Measurements from ENCODE around the gene CYP27C1.
"Not testable (repeated sequence)": the region's sequence is repeated elsewhere in the genome, so short reads cannot be mapped to it uniquely, and the experiment has no call there.

Gene CYP27C1, protein sequence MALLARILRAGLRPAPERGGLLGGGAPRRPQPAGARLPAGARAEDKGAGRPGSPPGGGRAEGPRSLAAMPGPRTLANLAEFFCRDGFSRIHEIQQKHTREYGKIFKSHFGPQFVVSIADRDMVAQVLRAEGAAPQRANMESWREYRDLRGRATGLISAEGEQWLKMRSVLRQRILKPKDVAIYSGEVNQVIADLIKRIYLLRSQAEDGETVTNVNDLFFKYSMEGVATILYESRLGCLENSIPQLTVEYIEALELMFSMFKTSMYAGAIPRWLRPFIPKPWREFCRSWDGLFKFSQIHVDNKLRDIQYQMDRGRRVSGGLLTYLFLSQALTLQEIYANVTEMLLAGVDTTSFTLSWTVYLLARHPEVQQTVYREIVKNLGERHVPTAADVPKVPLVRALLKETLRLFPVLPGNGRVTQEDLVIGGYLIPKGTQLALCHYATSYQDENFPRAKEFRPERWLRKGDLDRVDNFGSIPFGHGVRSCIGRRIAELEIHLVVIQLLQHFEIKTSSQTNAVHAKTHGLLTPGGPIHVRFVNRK

DNA sequence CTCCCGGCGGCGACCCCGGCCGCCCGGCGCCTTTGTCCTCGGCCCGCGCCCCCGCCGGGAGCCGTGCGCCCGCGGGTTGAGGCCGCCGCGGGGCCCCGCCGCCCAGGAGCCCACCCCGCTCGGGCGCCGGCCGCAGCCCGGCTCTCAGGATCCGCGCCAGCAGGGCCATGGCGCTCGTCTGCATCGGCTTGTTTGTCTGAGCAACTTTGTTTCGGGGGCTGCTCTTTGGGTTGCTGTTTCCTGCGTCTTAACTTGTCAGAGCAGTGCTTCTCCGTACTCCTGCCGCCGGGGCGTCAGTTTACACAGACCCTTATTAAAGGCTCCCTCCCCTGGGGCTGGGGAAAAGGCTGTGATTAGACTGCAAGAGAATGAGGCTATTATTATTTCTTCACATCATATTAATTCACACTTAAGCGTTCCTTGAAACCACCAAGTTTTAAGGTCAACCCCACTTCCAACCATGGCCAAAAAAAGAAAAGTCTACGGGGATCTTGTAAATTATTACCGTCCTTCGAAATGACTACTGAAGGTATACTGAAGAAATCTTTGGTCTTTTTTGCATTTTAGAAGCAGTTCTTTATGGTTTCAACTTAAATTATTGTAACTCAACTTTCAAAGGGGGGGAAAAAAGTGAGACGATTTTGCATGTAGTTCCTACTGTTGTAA is at the start of gene CYP27C1:
Gene CYP27C1, minus strand, starts transcription at position 198 of the 666 bp plus-strand sequence. Its CDS starts 29 bp downstream, at position 169.
- Histone ChIP-seq H3K36me3 (ENCODE audit: control insufficient read depth in 2 of 2, insufficient read depth in 2 of 2, low read length in 2 of 2) (no peaks in the 10 kb centered on the region), H3K27ac (ENCODE audit: low read depth in 2 of 2, low read length in 2 of 2) (no peak within 1 kb of the TSS), H3K27me3 (ENCODE audit: control insufficient read depth in 2 of 2, insufficient read depth in 2 of 2, low read length in 2 of 2) (peaks cover 31 to 47% of the 10 kb centered on the region in 2 donors), H3K9ac (ENCODE audit: low read depth in 1 of 2, low read length in 2 of 2) (no peak within 1 kb of the TSS), H3K4me1 (ENCODE audit: control insufficient read depth in 2 of 2, insufficient read depth in 2 of 2, low read length in 2 of 2) (peaks cover 3 to 9% of the 10 kb centered on the region in 2 donors), H3K9me3 (ENCODE audit: control insufficient read depth in 2 of 2, low read length in 2 of 2) (peaks cover 0 to 2% of the 10 kb centered on the region in 2 donors), H3K4me3 (ENCODE audit: low read length in 2 of 2) (peak within 1 kb of the TSS; percentile 43 to 52)

DNA sequence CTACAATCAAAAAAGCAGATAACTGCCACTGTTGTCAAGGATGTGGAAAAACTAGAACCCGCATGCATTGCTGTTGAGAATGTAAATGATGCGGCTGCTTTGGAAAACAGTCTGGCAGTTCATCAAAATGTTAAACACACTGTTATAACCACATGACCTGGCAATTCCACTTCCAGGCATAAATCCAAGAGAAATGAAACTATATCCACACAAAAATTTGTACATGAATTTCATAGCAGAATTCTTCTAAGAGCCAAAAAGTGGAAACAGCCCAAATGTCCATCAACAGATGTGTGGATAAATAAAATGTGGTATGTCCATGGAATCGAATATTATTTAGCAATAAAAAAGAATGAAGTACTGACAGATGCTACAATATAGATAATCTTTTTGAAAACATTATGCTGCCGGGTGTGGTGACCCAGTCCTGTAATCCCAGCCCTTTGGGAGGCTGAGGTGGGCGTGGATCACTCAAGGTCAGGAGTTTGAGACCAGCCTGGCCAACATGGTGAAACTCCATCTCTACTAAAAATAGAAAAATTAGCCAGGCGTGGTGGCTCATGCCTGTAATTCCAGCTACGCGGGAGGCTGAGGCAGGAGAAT is 41.8 kb upstream of the CYP27C1 start:
- Histone ChIP-seq H3K9ac (ENCODE audit: low read depth in 1 of 2, low read length in 2 of 2) (no peak overlapping the region), H3K4me1 (ENCODE audit: control insufficient read depth in 2 of 2, insufficient read depth in 2 of 2, low read length in 2 of 2) (no peaks in the 10 kb centered on the region), H3K27me3 (ENCODE audit: control insufficient read depth in 2 of 2, insufficient read depth in 2 of 2, low read length in 2 of 2) (no peaks in the 10 kb centered on the region), H3K4me3 (ENCODE audit: low read length in 2 of 2) (no peak overlapping the region), H3K36me3 (ENCODE audit: control insufficient read depth in 2 of 2, insufficient read depth in 2 of 2, low read length in 2 of 2) (peaks cover 43% of the 10 kb centered on the region in 2 donors), H3K27ac (ENCODE audit: low read depth in 2 of 2, low read length in 2 of 2) (no peak overlapping the region), H3K9me3 (ENCODE audit: control insufficient read depth in 2 of 2, low read length in 2 of 2) (no peaks in the 10 kb centered on the region)

DNA sequence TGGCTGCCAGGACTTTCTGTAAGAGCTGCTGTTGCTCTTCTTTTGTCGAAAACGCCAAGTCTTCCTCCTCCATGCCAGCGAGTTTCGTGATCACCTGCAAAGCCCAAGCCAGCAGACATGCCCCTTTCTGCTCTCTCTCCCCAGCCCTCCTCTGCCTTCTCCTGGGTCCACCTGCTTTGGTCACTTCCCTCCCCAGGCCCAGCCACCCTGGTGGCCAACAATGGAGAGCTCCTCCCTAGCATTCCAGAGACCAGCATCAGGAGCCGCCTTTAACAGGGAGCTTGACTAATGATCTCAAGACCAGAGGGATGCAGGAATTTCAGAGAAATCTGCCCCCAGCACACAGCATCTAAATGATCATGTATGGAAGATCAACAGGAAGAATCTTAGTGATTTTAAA is 39.3 kb upstream of the CYP27C1 start:
- H3K4me3 ChIP-seq (ENCODE audit: low read length in 2 of 2): no peak overlapping the region
- H3K27me3 ChIP-seq (ENCODE audit: control insufficient read depth in 2 of 2, insufficient read depth in 2 of 2, low read length in 2 of 2): no peaks in the 10 kb centered on the region
- peaks cover 45 to 52% of the 10 kb centered on the region in 2 donors for H3K36me3 ChIP-seq (ENCODE audit: control insufficient read depth in 2 of 2, insufficient read depth in 2 of 2, low read length in 2 of 2)
- H3K9ac ChIP-seq (ENCODE audit: low read depth in 1 of 2, low read length in 2 of 2): no peak overlapping the region
- no peak overlapping the region for H3K27ac ChIP-seq (ENCODE audit: low read depth in 2 of 2, low read length in 2 of 2)
- no peaks in the 10 kb centered on the region for H3K9me3 ChIP-seq (ENCODE audit: control insufficient read depth in 2 of 2, low read length in 2 of 2)
- no peaks in the 10 kb centered on the region for H3K4me1 ChIP-seq (ENCODE audit: control insufficient read depth in 2 of 2, insufficient read depth in 2 of 2, low read length in 2 of 2)

DNA sequence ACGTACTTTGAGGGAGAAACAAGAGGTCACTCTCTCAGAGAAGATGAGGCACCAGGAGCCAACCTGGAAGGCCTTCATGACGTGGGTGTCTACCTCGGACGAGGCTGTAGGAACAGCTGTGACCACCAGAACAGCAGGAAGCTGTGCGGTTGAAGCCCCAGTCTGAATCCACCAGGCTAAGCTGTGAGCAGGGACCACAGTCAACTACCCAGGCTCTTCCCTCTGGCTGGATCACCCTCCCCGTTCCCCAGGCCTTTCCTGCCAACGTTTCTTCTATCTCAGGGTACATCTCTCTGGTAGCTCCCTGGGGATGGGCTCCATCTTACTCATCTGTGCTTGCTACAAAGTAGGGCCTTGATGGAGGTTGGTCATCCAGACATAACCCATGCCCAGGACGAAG is 36.8 kb upstream of the CYP27C1 start:
- Histone ChIP-seq H3K9me3 (ENCODE audit: control insufficient read depth in 2 of 2, low read length in 2 of 2) (no peaks in the 10 kb centered on the region), H3K4me3 (ENCODE audit: low read length in 2 of 2) (no peak overlapping the region), H3K36me3 (ENCODE audit: control insufficient read depth in 2 of 2, insufficient read depth in 2 of 2, low read length in 2 of 2) (peaks cover 43 to 52% of the 10 kb centered on the region in 2 donors), H3K27me3 (ENCODE audit: control insufficient read depth in 2 of 2, insufficient read depth in 2 of 2, low read length in 2 of 2) (no peaks in the 10 kb centered on the region), H3K27ac (ENCODE audit: low read depth in 2 of 2, low read length in 2 of 2) (no peak overlapping the region), H3K4me1 (ENCODE audit: control insufficient read depth in 2 of 2, insufficient read depth in 2 of 2, low read length in 2 of 2) (no peaks in the 10 kb centered on the region), H3K9ac (ENCODE audit: low read depth in 1 of 2, low read length in 2 of 2) (no peak overlapping the region)

DNA sequence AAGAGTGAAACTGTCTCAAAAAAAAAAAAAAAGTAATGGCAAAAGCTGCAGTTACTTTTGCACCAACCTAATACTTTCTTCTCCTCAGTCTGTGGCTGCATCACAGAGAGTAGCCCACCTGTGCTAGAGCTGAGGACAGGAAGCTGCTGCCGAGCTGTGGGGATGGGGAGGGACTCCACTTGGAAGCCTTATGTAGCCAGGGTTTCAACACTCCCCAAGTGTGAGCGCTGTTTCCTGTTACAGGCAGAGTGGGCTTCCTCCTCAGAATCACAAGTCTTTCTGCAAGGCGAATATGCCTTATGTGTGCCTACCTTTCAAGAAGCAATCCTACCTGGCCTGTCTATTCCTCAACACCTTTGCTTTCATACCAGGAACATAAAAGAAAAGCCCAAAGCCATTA is 36.3 kb upstream of the CYP27C1 start:
- no peak overlapping the region for H3K9ac ChIP-seq (ENCODE audit: low read depth in 1 of 2, low read length in 2 of 2)
- no peaks in the 10 kb centered on the region for H3K27me3 ChIP-seq (ENCODE audit: control insufficient read depth in 2 of 2, insufficient read depth in 2 of 2, low read length in 2 of 2)
- no peak overlapping the region for H3K27ac ChIP-seq (ENCODE audit: low read depth in 2 of 2, low read length in 2 of 2)
- H3K4me3 ChIP-seq (ENCODE audit: low read length in 2 of 2): no peak overlapping the region
- H3K4me1 ChIP-seq (ENCODE audit: control insufficient read depth in 2 of 2, insufficient read depth in 2 of 2, low read length in 2 of 2): no peaks in the 10 kb centered on the region
- H3K9me3 ChIP-seq (ENCODE audit: control insufficient read depth in 2 of 2, low read length in 2 of 2): no peaks in the 10 kb centered on the region
- peaks cover 39 to 52% of the 10 kb centered on the region in 2 donors for H3K36me3 ChIP-seq (ENCODE audit: control insufficient read depth in 2 of 2, insufficient read depth in 2 of 2, low read length in 2 of 2)

DNA sequence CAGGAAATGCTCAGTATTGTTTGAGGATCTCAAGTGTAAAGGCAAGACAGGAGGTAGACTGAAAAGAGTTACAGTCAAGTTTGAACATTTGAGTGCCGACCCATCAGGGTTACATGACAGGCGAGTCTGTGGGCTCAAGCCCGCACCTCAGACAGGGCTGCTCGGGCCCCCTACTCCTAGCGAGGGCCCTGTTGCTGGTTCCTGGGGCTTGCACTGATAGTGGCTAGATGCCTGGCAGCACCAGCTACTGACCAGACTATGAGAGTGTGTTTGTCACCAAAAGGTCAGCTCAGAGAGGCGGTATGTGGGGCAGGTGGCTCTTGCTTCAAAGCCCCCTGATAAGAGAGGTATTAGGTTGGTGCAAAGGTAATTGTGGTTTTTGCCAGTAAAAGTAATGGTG is 35.6 kb upstream of the CYP27C1 start:
- H3K27me3 ChIP-seq (ENCODE audit: control insufficient read depth in 2 of 2, insufficient read depth in 2 of 2, low read length in 2 of 2): no peaks in the 10 kb centered on the region
- no peaks in the 10 kb centered on the region for H3K9me3 ChIP-seq (ENCODE audit: control insufficient read depth in 2 of 2, low read length in 2 of 2)
- H3K36me3 ChIP-seq (ENCODE audit: control insufficient read depth in 2 of 2, insufficient read depth in 2 of 2, low read length in 2 of 2): peaks cover 34 to 46% of the 10 kb centered on the region in 2 donors
- no peak overlapping the region for H3K4me3 ChIP-seq (ENCODE audit: low read length in 2 of 2)
- no peak overlapping the region for H3K27ac ChIP-seq (ENCODE audit: low read depth in 2 of 2, low read length in 2 of 2)
- no peak overlapping the region for H3K9ac ChIP-seq (ENCODE audit: low read depth in 1 of 2, low read length in 2 of 2)
- H3K4me1 ChIP-seq (ENCODE audit: control insufficient read depth in 2 of 2, insufficient read depth in 2 of 2, low read length in 2 of 2): no peaks in the 10 kb centered on the region

DNA sequence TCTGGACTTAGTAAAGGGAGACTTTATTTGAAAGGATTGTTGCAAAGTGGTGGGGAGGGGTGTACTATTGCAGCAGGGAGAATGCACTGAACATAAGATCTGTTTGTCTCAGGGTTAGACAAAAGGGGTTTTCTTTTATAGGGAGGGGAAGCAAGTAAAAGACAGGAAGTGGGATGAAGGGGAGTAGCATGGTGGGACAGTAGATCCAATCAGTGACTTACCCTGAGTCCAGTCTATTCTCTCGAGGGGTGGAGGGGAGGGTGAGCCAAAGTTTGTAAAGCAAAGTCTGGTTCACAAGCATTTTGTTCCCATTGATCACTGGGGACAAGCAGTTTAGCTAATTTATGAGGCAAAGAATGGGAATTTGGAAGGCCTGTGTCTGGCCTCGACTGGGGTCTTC is 35.0 kb upstream of the CYP27C1 start:
- H3K36me3 ChIP-seq (ENCODE audit: control insufficient read depth in 2 of 2, insufficient read depth in 2 of 2, low read length in 2 of 2): peaks cover 29 to 40% of the 10 kb centered on the region in 2 donors
- H3K9me3 ChIP-seq (ENCODE audit: control insufficient read depth in 2 of 2, low read length in 2 of 2): no peaks in the 10 kb centered on the region
- no peak overlapping the region for H3K4me3 ChIP-seq (ENCODE audit: low read length in 2 of 2)
- H3K9ac ChIP-seq (ENCODE audit: low read depth in 1 of 2, low read length in 2 of 2): no peak overlapping the region
- H3K4me1 ChIP-seq (ENCODE audit: control insufficient read depth in 2 of 2, insufficient read depth in 2 of 2, low read length in 2 of 2): no peaks in the 10 kb centered on the region
- no peaks in the 10 kb centered on the region for H3K27me3 ChIP-seq (ENCODE audit: control insufficient read depth in 2 of 2, insufficient read depth in 2 of 2, low read length in 2 of 2)
- no peak overlapping the region for H3K27ac ChIP-seq (ENCODE audit: low read depth in 2 of 2, low read length in 2 of 2)

DNA sequence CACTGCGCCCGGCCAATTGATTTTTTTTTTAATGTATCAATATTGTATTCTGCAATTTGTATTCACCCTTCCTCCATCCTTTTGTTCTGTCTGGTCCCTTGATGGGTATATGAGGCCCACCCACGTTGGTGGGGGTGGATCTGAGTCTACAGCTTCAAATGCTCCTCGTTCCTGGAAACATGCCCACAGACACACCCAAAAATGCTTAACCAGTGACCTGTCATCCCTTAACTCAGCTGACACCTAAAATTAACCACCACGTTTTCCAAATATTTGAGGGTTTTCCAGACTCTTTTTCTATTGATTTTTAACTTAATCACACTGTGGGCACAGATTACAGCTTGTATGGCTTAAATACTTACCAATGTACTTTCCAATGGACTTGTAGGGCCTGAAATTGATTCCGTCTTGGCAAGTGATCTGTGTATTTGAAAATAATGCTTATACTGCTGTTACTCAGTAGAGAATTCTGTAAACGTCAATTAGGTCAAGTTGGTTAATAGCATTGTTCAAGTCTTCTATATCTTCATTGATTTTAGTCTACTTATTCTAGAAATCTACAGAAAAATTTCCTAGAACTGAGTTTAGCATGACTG is 34.4 kb upstream of the CYP27C1 start:
- H3K36me3 ChIP-seq (ENCODE audit: control insufficient read depth in 2 of 2, insufficient read depth in 2 of 2, low read length in 2 of 2): peaks cover 22 to 34% of the 10 kb centered on the region in 2 donors
- H3K27ac ChIP-seq (ENCODE audit: low read depth in 2 of 2, low read length in 2 of 2): no peak overlapping the region
- no peaks in the 10 kb centered on the region for H3K4me1 ChIP-seq (ENCODE audit: control insufficient read depth in 2 of 2, insufficient read depth in 2 of 2, low read length in 2 of 2)
- H3K27me3 ChIP-seq (ENCODE audit: control insufficient read depth in 2 of 2, insufficient read depth in 2 of 2, low read length in 2 of 2): no peaks in the 10 kb centered on the region
- H3K4me3 ChIP-seq (ENCODE audit: low read length in 2 of 2): no peak overlapping the region
- H3K9me3 ChIP-seq (ENCODE audit: control insufficient read depth in 2 of 2, low read length in 2 of 2): no peaks in the 10 kb centered on the region
- no peak overlapping the region for H3K9ac ChIP-seq (ENCODE audit: low read depth in 1 of 2, low read length in 2 of 2)

DNA sequence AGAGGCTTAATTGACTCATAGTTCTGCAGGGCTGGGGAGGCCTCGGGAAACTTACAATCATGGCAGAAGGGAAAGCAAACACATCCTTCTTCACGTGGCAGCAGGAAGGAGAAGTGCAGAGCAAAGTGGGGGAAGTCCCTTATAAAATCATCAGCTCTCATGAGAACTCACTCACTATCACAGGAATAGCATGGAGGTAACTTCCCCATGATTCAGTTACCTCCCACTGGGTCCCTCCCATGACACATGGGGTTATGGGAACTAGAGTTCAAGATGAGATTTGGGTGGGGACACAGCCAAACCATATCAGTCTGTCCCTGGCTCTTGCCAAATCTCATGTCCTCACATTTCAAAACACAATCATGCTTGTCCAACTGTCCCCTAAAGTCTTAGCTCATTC is 21.1 kb upstream of the CYP27C1 start:
- not testable (repeated sequence) for H3K4me3 ChIP-seq (ENCODE audit: low read length in 2 of 2); H3K27me3 ChIP-seq (ENCODE audit: control insufficient read depth in 2 of 2, insufficient read depth in 2 of 2, low read length in 2 of 2); H3K4me1 ChIP-seq (ENCODE audit: control insufficient read depth in 2 of 2, insufficient read depth in 2 of 2, low read length in 2 of 2); H3K27ac ChIP-seq (ENCODE audit: low read depth in 2 of 2, low read length in 2 of 2); H3K9me3 ChIP-seq (ENCODE audit: control insufficient read depth in 2 of 2, low read length in 2 of 2); H3K36me3 ChIP-seq (ENCODE audit: control insufficient read depth in 2 of 2, insufficient read depth in 2 of 2, low read length in 2 of 2); H3K9ac ChIP-seq (ENCODE audit: low read depth in 1 of 2, low read length in 2 of 2)

DNA sequence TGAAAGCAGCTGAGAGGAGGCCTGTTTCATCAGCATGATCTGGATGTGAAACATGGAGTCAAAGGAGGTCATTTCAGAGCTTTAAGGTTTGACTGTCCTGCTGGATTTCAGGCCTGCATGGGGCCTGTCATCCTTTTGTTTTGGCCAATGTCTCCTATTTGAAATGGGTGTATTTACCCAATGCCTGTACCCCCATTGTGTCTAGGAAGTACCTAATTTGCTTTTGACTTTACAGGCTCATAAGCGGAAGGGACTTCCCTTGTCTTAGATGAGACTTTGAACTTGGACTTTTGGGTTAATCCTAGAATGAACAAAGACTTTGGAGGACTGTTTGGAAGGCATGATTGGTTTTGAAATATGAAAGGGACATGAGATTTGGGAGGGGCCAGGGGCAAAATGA is 19.3 kb upstream of the CYP27C1 start:
- Histone ChIP-seq H3K9me3 (ENCODE audit: control insufficient read depth in 2 of 2, low read length in 2 of 2) (no peaks in the 10 kb centered on the region), H3K4me1 (ENCODE audit: control insufficient read depth in 2 of 2, insufficient read depth in 2 of 2, low read length in 2 of 2) (no peaks in the 10 kb centered on the region), H3K36me3 (ENCODE audit: control insufficient read depth in 2 of 2, insufficient read depth in 2 of 2, low read length in 2 of 2) (no peaks in the 10 kb centered on the region), H3K9ac (ENCODE audit: low read depth in 1 of 2, low read length in 2 of 2) (no peak overlapping the region), H3K27ac (ENCODE audit: low read depth in 2 of 2, low read length in 2 of 2) (no peak overlapping the region), H3K4me3 (ENCODE audit: low read length in 2 of 2) (no peak overlapping the region), H3K27me3 (ENCODE audit: control insufficient read depth in 2 of 2, insufficient read depth in 2 of 2, low read length in 2 of 2) (no peaks in the 10 kb centered on the region)
